Fibroblast of pulmonary artery (primary cell): Measurements from ENCODE around the gene EHMT1.

Experiments used
- DNase-seq: peaks from one replicate; pipeline ENCODE4 v3.0.0-alpha.2; 2010; ENCODE audit warnings: low read depth
- H3K4me3 ChIP-seq: replicated peaks from 2 replicates; pipeline ENCODE4 v1.5.1; 2011; ENCODE audit warnings: low read depth, mild to moderate bottlenecking, control low read depth, low read length, moderate library complexity
- TF ChIP-seq, protein P1 (sequence below): IDR thresholded peaks from 2 replicates; pipeline ENCODE4 v1.5.1; 2011; ENCODE audit warnings: mild to moderate bottlenecking, control low read depth, low read length, inconsistent platforms; ENCODE audit errors: missing control alignments

The EHMT1 gene

DNA sequence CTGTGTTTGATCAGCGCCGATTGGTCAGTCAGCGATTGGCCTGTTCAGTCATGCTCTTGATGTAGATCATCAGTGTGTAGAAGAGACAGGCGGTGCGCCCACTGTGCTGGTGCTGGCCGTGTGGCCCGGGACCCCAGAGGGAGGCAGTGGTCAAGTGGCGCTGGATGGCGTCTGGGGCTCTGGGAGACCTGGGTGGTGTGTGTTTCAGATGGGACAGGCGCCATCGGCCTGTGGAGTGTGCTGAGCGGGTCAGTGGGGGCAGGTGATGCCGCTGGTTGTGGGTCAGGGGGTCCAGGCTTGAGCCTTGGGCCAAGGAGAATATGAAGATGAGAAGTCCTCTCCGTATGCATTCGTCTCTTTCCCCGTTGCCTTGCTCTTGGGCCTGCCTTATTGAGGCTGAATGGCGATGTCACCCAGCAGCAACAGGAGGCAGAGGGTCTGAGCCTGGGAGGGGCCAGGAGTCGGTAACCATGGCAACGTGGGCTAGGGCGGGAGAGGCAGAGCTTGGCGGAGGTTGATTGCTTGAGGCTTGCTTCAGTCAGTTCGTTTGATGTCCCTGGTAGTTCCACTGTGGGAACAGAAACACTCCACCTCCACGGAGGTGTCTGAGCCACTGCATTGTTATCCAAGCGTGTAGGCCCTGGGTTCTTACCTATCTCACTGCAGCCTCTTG, 141.0 kb downstream of the EHMT1 start:
- no peak overlapping the region for H3K4me3 ChIP-seq
- no peak for DNase-seq
- TF ChIP-seq, protein P1, sequence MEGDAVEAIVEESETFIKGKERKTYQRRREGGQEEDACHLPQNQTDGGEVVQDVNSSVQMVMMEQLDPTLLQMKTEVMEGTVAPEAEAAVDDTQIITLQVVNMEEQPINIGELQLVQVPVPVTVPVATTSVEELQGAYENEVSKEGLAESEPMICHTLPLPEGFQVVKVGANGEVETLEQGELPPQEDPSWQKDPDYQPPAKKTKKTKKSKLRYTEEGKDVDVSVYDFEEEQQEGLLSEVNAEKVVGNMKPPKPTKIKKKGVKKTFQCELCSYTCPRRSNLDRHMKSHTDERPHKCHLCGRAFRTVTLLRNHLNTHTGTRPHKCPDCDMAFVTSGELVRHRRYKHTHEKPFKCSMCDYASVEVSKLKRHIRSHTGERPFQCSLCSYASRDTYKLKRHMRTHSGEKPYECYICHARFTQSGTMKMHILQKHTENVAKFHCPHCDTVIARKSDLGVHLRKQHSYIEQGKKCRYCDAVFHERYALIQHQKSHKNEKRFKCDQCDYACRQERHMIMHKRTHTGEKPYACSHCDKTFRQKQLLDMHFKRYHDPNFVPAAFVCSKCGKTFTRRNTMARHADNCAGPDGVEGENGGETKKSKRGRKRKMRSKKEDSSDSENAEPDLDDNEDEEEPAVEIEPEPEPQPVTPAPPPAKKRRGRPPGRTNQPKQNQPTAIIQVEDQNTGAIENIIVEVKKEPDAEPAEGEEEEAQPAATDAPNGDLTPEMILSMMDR = no peak

DNA sequence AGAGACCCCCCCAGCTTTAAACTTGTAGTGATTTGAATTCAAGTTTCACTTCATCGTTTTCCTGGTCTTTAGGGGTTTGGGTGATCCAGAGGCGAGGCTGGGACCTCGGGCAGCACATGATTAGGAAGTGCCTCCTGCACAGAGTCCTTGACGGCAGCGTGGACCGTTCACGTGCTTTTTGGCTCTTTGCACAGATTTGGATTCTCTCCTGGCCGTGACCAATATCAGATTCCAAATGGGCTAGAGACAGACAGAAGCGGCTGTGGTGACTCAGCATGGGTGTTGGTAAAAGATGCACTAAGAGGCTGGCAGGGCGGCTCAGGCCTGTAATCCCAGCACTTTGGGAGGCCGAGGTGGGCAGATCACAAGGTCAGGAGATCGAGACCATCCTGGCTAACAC, 141.6 kb downstream of the EHMT1 start:
- no peak for DNase-seq
- H3K4me3 ChIP-seq = no peak overlapping the region
- TF ChIP-seq, protein P1 = no peak

DNA sequence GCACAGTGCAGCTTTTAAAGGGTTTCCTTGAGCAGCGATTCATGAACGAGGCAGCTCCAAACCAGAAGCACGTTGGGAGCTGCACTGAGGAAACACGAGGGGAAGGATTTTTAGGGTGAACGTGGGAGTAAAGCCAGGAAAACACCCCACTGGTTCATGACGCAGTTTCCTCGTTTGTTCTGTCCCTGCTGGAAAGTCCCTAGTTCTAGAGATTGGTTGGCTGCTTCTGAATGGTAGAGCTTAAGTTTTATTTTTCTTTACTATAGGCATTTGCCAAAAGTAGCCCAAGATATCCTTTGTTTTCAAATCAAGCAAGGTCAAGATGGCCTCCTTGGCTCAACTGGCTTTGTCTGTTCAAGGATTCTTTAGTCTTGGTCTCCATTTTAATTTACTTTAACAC, 142.2 kb downstream of the EHMT1 start:
- no peak for DNase-seq
- TF ChIP-seq, protein P1 = no peak

DNA sequence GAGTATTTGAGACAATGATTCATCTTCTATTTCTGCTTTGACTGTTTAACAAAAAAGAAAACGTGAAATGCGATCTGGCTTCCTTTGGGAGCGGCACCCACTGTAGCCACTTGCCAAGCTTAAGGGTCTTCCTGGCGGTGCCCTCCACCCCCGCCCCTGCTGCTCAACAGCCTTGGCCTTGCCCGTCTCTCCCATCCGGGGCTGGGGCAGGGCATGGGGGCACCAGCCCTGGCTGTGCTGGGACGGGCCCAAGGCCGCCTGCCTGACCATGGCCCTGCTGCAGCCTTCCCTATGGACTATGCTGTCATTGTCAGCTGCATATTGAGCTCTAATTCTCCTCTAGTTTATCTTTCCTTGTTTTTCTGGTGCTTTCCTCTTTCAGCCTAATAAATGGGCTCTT, 143.0 kb downstream of the EHMT1 start:
- no peak overlapping the region for H3K4me3 ChIP-seq
- DNase-seq = no peak
- TF ChIP-seq, protein P1 = no peak

More for the DNA sequence above, 142.2 kb downstream of the EHMT1 start:
- no peak overlapping the region for H3K4me3 ChIP-seq

DNA sequence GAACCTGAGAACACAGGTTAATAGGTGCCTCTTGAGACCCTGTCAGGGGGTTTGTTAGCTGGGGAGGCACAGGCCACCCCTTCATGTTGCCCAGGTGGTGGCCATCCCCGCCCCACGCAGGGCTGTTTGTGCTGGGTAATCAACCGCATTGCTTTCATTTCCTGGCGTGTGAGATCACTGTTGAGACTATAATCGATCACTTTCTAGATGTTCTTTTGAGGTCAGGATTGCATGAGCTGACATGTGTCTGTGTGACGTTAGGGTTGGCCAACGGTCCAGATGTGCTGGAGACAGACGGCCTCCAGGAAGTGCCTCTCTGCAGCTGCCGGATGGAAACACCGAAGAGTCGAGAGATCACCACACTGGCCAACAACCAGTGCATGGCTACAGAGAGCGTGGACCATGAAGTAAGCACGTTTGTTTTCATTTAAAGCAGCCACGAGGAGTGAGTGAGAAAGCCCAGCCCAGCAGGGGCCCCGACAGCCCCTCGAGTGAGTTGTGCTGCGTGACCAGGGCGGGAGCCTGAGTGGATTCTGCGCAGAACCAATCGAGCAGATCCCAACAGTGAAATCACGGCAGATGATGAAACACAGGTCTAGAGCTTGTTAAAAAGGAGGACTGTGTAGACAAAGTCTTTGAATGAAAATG, 143.7 kb downstream of the EHMT1 start:
- TF ChIP-seq, protein P1 = no peak
- no peak for DNase-seq
- no peak overlapping the region for H3K4me3 ChIP-seq

DNA sequence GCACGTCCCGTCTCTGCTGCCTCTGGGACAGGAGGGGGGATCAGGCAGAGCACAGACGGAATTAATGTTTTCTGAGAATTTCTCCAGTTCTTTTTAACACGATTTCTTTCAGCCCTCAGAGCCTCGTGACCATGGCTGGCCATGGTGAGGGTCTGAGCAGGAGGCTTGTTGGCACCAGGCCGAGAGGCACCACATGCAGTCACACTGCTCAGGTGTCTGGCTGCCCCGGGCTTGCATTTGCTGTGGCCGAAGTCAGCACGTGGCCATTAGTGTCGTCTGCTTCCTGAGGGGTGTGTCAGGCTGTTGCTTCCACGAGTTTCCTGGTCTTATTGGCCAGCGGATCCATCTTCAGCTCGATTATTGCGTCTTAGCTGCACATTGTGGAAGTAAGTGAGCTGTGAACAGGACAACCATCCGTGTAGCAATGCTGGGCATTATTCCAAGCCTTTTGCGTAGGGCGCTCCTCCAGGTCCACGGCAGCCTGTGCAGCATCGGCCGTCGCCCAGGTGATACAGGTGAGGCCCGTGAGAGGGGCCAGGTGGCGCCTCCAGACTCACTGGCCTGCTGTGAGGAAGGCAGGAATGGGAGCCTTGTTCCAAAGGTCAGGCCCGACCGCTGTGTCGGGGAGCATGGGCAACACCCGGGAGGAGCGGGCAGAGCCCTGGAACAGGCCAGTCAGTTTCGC, 144.6 kb downstream of the EHMT1 start:
- DNase-seq = no peak
- TF ChIP-seq, protein P1 = no peak
- no peak overlapping the region for H3K4me3 ChIP-seq
